Breast epithelium (tissue), 4 donors: ENCODE data around the gene OTUB2. TPM values are rescaled to one million over a fixed set of nuclear protein-coding genes. Genes with fewer than 3 reads are reported as not detected.
A peak's percentile ranks its signal among the peaks of the same experiment; 100 is the strongest.

Experiments
- DNase-seq, 2 donors: peaks; one replicate each; pipeline ENCODE4 v3.0.0-alpha.2; 2019; ENCODE audit warnings: low spot score in 2 of 2
- H3K27ac ChIP-seq, 2 donors: fragments of 200-600 bp; sonication (generic) in 1 of 2; one replicate each; pipeline ENCODE4 v1.5.1; 2016 to 2019; ENCODE audit warnings: mild to moderate bottlenecking in 1 of 2
- H3K27me3 ChIP-seq, 2 donors: fragments of 200-600 bp; sonication (generic) in 1 of 2; one replicate each; pipeline versions ENCODE4 v1.5.1 to v1.6.0; 2017 to 2019; ENCODE audit warnings: control low read depth in 1 of 2, mild to moderate bottlenecking in 1 of 2
- H3K36me3 ChIP-seq: fragments of 200-600 bp; one replicate; pipeline ENCODE4 v1.5.1; 2019
- H3K4me1 ChIP-seq, 2 donors: fragments of 200-600 bp; sonication (generic); one replicate each; pipeline ENCODE4 v1.5.1; 2016 to 2019; ENCODE audit warnings: control low read depth in 1 of 2
- H3K4me3 ChIP-seq, 3 donors: fragments of 200-600 bp; sonication (generic); 1 replicate in 2 of 3; 2 replicates in 1 of 3; pipeline ENCODE4 v1.5.1; 2016 to 2019; ENCODE audit warnings: mild to moderate bottlenecking in 3 of 3, moderate library complexity in 2 of 3
- H3K9me3 ChIP-seq, 2 donors: fragments of 200-600 bp; sonication (generic) in 1 of 2; one replicate each; pipeline ENCODE4 v1.5.1; 2016 to 2019; ENCODE audit warnings: control low read depth in 1 of 2
- CTCF ChIP-seq, 3 donors: fragments of 450-650 bp; IDR thresholded peaks; one replicate each; pipeline ENCODE4 v1.5.1; 2016 to 2017; ENCODE audit warnings: antibody characterized with exemption in 3 of 3, mild to moderate bottlenecking in 3 of 3, moderate library complexity in 3 of 3
- POLR2A ChIP-seq: fragments of 450-650 bp; IDR thresholded peaks from one replicate; pipeline ENCODE4 v1.6.1; 2016; ENCODE audit warnings: antibody characterized with exemption, mild to moderate bottlenecking, moderate library complexity
- POLR2AphosphoS5 ChIP-seq, 3 donors: sonication (generic); formaldehyde crosslinking; IDR thresholded peaks; one replicate each; pipeline ENCODE4 v1.6.1; 2017; ENCODE audit warnings: antibody characterized with exemption in 3 of 3
- intact Hi-C: fragments of 100-400 bp; cut with DNase I; formaldehyde crosslinking; loops from one replicate; pipeline ENCODE4 v1.15.1; 2023; ENCODE audit warnings: low total_unique reads
- total RNA-seq, 3 donors: library from RNA; depleted of rRNA; stranded (reverse); fragments of >200 nt; gene quantifications; one replicate each; pipeline ENCODE4 v1.1.0, GENCODE V29; 2016

Gene OTUB2
- total RNA-seq, 3 donors from 2014 or later: 0.64 to 1.6 (median 0.73) TPM

DNA sequence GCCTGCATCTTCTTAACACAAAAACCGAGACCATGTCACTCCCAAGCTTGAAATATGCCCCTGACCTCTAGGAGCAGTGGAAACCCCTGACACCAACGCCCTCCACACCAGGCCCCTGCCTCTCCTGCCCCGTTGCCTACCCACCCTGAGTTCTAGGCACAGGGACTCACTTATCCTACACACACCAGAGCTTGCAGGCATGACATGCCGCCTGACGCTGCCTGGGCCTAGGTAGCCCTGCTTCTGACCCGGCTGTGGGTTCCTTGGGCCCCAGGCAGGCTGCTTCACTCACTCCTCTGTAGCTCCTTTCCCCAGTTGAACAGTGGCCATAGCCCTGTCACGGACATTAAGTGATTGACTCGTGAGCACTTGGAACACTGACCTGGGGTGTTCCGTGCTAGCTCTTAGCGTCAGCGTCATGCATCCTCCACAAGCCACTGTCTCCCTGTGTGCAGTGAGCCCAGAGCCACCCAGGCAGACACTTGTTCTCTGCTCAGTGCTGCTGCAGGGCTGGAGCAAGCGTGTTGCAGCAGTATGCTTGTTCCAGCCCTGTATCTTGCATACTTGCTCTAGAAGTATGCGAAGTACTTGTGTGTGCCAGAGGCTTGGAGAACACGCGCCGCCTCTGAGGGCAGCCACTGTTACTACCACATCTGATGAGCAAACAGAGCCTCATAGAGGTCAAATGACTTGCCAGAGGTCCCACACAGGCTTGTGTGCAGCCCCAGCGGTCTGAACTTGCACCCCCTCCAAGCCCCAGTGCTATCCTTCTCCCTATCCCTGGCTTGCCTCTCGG lies 15.6 kb downstream of the OTUB2 start:
- H3K4me1 ChIP-seq: no peaks in the 10 kb centered on the region
- intact Hi-C loops: no loop called here
- no peak overlapping the region for H3K4me3 ChIP-seq
- no peak for DNase-seq
- TF ChIP-seq CTCF (IDR thresholded peaks at IDR 0.05) (no peak), POLR2A (no peak), POLR2AphosphoS5 (IDR thresholded peaks at IDR 0.05) (no peak)
- H3K27me3 ChIP-seq: no peaks in the 10 kb centered on the region
- no peaks in the 10 kb centered on the region for H3K9me3 ChIP-seq
- H3K27ac ChIP-seq: no peak overlapping the region
- H3K36me3 ChIP-seq: no peaks in the 10 kb centered on the region

GRCh38 chr14:94042433-94043091 lies 16.4 kb downstream of the OTUB2 start:
- Histone ChIP-seq H3K4me1 (no peaks in the 10 kb centered on the region), H3K4me3 (no peak overlapping the region), H3K9me3 (no peaks in the 10 kb centered on the region), H3K27me3 (no peaks in the 10 kb centered on the region), H3K27ac (no peak overlapping the region), H3K36me3 (peaks cover 6% of the 10 kb centered on the region)
- DNase-seq: no peak
- intact Hi-C loops: no loop called here
- TF ChIP-seq POLR2A: no peak
- no peak for TF ChIP-seq POLR2AphosphoS5 (IDR thresholded peaks at IDR 0.05)
- TF ChIP-seq CTCF (IDR thresholded peaks at IDR 0.05): no peak

GRCh38 chr14:94043111-94043755 lies 17.1 kb downstream of the OTUB2 start:
- Histone ChIP-seq H3K9me3 (no peaks in the 10 kb centered on the region), H3K36me3 (peaks cover 10% of the 10 kb centered on the region), H3K4me3 (no peak overlapping the region), H3K27ac (no peak overlapping the region), H3K4me1 (no peaks in the 10 kb centered on the region), H3K27me3 (no peaks in the 10 kb centered on the region)
- TF ChIP-seq POLR2A: no peak
- DNase-seq: no peak
- intact Hi-C loops: no loop called here

DNA sequence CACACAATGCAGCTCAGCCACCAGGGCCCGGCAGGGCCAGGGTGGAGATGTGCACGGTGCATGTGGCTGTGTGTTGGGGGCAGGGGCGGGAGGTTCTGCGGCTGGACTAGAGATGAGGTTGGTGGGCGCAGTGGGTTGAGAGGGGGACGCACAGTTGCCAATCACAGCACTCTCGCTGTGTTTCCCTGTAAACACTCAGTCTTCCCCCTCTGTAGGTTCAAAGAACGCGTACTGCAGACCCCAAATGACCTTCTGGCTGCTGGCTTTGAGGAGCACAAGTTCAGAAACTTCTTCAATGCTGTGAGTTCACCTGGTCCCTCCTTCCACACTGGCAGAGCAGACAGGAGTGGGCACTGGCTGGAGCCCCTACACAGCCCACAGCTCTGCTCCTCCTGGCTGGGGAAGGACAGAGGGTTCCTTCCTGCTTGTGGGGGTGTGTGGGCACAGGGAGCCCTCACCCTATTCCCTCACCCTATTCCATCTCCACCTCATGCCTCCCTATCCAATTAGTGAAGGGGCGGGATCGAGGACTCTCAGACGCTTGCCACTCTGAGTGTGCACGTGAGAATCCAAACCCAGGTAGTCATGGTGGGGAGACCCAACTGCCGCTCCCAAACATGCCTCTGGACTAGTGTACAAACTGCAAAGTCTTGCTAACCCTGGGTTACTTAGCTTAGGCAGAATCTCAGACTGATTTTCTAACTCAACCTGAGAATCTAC lies 17.8 kb downstream of the OTUB2 start:
- H3K27ac ChIP-seq: no peak overlapping the region
- H3K9me3 ChIP-seq: no peaks in the 10 kb centered on the region
- TF ChIP-seq POLR2AphosphoS5 (IDR thresholded peaks at IDR 0.05): no peak
- TF ChIP-seq POLR2A: no peak
- no peak for TF ChIP-seq CTCF (IDR thresholded peaks at IDR 0.05)
- peaks cover 10% of the 10 kb centered on the region for H3K36me3 ChIP-seq
- no peaks in the 10 kb centered on the region for H3K27me3 ChIP-seq
- DNase-seq: peak in 1 of 2 donors; percentile 41
- intact Hi-C loops: no loop called here
- no peaks in the 10 kb centered on the region for H3K4me1 ChIP-seq
- no peak overlapping the region for H3K4me3 ChIP-seq

- no peaks in the 10 kb centered on the region for H3K9me3 ChIP-seq
- H3K27ac ChIP-seq: no peak overlapping the region
- intact Hi-C loops: no loop called here
- no peaks in the 10 kb centered on the region for H3K4me1 ChIP-seq
- DNase-seq: peak in 1 of 2 donors; percentile 41
- TF ChIP-seq POLR2A (no peak), POLR2AphosphoS5 (IDR thresholded peaks at IDR 0.05) (no peak), CTCF (IDR thresholded peaks at IDR 0.05) (no peak)
- no peak overlapping the region for H3K4me3 ChIP-seq
- H3K27me3 ChIP-seq: no peaks in the 10 kb centered on the region
- H3K36me3 ChIP-seq: peaks cover 10% of the 10 kb centered on the region
These were observed 18.4 kb downstream of the OTUB2 start for GRCh38 chr14:94044476-94045091.
